Activated CD4-positive, alpha-beta T cell treated with anti-CD3 and anti-CD28 coated beads, Interleukin-2, amount 50 U/mL, for 4 hours (primary cell): ENCODE measurements around the gene LRIG2.
"Not testable (repeated sequence)": the region's sequence is repeated elsewhere in the genome, so short reads cannot be mapped to it uniquely, and the experiment has no call there.

Experiments
- DNase-seq, 2 experiments: peaks; one replicate each; pipeline ENCODE4 v3.0.0-alpha.2; 2020

Gene LRIG2

DNA sequence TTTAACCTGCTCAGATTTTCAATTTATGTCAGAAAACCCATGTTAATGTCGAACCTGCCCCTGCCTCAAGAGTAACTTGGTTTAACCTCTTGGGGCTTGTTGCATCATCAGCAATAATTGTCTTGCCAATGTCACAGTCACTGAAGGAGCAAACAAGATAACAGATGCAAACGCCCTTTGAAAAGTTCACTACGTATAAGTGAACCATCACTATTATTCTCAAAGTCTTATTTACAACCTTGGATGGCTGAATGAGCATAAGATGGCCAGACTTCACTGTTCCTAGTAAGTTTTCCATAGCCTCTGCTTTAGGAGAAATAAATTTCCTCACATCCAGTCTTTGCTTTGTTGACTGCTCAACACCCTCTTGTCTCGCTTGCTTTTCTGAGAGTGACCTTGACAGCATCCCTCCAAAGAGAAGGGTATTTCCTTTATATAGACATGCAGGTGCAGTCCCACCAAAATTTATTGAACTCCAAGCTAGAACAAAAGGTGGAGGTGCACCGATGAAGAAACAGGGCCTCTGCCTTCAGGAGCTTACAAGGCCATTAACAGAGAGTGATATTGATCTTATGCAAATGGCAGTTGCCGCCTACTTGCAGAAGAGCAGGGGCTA lies 749 bp upstream of the LRIG2 start:
- DNase-seq = no peak

DNA sequence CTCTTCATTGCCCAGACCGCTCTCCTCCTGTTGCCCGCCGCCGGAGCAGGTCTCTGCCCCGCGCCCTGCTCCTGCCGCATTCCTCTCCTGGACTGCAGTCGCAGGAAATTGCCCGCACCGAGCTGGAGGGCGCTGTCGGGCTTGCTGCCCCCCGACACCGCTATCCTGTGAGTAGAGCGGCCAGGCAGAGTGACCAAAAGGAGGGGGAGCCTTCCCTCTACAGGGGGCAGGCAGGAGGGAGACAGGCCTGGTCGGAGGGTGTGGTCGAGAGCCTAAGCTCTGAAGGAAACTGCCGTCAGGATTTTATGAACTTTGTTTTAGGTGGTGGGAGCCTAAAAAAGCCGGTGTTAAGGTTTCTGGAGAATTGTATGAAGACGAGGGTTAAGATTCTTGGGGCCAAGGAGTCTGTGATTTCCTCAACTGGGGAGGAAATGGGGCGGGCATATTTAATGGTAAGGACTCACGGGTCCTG lies 517 bp downstream of the LRIG2 start:
- DNase-seq = no peak

DNA sequence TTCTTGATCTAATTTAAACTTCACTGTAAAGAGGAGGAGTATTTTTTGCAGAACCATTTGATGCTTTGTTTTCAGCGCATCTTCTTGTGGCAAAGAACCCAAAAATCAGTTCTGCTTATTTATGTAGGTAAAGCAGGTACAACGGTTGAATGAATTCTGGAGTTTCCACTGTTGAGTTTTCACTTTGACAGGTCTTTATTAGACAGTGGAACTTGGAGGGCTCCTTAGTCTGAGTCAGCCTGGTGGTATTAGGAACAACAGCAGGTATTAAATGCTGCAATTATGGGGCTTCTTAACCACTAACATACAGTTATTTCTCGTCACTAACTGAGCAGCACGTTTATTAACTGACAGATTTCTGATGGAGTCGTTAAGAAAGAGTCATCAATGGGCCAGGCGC lies 1.2 kb downstream of the LRIG2 start:
- no peak for DNase-seq

DNA sequence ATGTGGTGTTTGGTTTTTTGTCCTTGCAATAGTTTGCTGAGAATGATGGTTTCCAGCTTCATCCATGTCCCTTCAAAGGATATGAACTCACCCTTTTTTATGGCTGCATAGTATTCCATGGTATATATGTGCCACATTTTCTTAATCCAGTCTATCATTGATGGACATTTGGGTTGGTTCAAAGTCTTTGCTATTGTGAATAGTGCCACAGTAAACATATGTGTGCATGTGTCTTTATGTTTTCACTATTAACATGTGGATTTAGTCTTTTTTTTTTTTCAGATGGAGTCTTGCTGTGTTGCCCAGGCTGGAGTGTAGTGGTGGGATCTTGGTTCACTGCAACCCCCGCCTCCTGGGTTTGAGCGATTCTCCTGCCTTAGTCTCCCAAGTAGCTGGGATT lies 5.0 kb downstream of the LRIG2 start:
- DNase-seq = not testable (repeated sequence)

DNA sequence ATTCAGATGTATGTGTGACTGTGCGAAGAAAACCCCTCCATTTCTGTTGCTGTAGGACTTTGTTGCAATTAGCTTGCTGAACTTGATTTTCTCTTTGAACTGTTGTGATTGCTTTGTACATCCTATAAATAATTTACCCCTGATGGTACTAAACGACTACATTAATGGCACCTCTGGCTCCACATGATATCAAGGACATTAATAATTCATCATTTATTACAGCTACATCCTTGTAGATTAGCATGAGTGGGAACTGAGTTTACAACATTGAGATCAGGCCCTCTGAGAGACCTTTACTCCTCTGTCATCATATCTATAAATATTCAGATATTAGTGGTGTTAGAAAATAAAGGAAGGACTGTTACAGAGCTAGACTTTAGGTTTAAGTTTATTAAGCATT lies 13.5 kb downstream of the LRIG2 start:
- no peak for DNase-seq

GRCh38 chr1:113088972-113089371 lies 16.0 kb downstream of the LRIG2 start:
- DNase-seq = no peak

DNA sequence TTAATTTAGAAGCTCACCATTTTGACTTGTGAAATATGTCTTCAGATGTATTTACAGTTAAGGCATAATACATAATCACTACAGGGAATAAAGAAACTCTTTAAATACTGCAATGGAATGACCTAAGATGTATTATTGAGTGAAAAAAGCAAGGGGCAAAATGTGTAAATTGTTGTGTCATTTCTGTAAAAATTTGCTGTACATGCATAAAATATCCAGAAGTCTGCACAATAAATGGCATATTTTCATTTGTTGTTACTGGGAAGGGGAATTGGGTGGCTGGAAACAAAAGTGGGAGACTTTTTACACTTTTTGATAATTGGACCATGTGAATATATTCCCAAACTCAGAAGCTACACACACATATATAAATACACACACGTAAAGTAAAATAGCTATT lies 17.1 kb downstream of the LRIG2 start:
- no peak for DNase-seq

GRCh38 chr1:113091988-113092594 lies 19.1 kb downstream of the LRIG2 start:
- DNase-seq = no peak

GRCh38 chr1:113094506-113094905 lies 21.5 kb downstream of the LRIG2 start:
- no peak for DNase-seq

GRCh38 chr1:113095790-113096455 lies 22.9 kb downstream of the LRIG2 start:
- no peak for DNase-seq

- no peak for DNase-seq
Observed at GRCh38 chr1:113096493-113096892, 23.5 kb downstream of the LRIG2 start.

- DNase-seq = no peak
Observed at GRCh38 chr1:113101588-113101987, 28.6 kb downstream of the LRIG2 start.

GRCh38 chr1:113103048-113103447 lies 30.1 kb downstream of the LRIG2 start:
- no peak for DNase-seq

DNA sequence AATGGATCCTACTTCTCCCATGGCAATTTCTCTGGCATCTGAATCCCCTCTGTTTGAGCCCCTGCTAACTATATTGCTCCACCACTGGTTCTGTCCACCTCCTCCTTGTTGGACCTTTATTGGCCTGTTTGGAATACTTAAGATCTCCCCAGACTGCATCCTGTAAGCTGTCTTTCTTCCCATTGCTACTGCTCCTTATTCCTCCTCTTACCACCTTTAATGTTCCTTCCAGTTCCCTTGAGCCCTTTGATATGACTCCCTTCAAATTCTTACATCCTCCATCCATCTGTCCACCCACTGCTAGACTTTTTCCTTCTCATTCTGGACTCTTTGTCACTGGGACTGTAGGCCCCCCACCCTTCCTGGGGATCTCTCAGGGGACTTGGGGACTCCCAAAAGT lies 31.0 kb downstream of the LRIG2 start:
- no peak for DNase-seq

GRCh38 chr1:113106910-113107309 lies 33.9 kb downstream of the LRIG2 start:
- DNase-seq = no peak

GRCh38 chr1:113109908-113110554 lies 37.0 kb downstream of the LRIG2 start:
- DNase-seq = no peak

- no peak for DNase-seq
Observed at GRCh38 chr1:113118266-113118665, 45.3 kb downstream of the LRIG2 start.

DNA sequence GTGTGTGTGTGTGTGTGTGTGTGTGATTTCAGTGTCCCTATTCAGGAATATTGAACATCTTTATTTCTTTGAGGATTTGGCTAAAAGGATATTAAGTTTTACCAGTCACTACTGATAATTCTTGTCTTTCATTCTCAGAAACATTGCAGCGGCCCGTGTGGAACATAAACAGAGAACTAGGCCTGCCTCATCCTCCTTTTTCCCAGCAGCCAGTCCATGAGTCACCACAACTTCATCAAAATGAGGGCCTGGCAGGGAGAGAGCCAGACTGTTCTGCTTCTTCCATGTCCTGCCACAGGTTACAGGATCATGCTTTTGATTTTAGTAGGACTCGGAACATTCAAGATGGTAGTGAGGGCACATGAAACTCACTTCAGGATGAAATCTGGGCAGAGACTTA lies 50.7 kb downstream of the LRIG2 start:
- DNase-seq = no peak

GRCh38 chr1:113124366-113124765 lies 51.4 kb downstream of the LRIG2 start:
- DNase-seq = no peak

- no peak for DNase-seq
Observed at GRCh38 chr1:113125517-113125916, 52.5 kb downstream of the LRIG2 start.

DNA sequence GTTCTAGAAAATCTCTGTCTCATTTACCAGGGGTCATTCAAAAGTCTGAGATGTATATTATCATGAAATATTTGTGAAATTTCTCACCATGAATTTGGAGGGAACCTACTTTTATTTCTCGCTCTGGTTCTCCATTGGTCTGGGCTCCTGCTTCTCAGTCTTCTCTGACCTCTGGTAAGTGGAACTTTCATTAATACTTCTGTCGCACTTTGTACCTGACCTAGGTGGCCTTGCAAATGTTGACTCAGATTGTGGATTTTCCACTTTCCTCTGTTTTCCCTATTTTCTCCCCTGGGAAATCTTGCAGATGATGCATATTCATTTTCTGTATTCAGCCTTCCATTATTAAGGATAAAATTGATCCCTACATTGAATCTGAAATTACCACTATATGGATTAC lies 53.2 kb downstream of the LRIG2 start:
- no peak for DNase-seq

DNA sequence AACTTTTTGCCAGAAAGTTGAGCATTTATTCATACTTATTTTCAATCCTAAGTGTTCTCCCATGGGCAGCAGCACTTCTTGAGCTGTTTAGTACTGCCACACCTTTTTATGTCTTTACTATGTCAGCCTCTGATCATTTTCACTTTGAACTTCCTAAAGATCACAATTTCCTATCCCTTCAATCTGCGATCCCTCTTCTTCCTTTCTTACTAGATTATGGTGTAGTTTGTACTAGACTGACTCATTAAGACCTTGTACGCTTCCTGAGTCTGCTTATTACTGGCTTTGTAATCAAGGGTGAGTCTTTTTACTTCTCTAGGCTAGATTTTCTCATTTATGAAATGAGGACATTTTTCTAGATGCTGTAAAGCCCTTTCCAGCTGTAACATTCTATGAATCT lies 55.1 kb downstream of the LRIG2 start:
- DNase-seq = no peak

GRCh38 chr1:113129529-113130185 lies 56.7 kb downstream of the LRIG2 start:
- no peak for DNase-seq
